Subcutaneous adipose tissue (tissue), 4 donors: ENCODE results near the gene GIPC2. TPM values are rescaled to one million over a fixed set of nuclear protein-coding genes. Genes with fewer than 3 reads are reported as not detected.

Experiments
- total RNA-seq, 4 donors: library from RNA; depleted of rRNA; stranded (reverse); fragments of >200 nt; gene quantifications; one replicate each; pipeline ENCODE4 v1.1.0, GENCODE V29; 2016
- TF ChIP-seq, protein P1 (sequence below): fragments of 450-650 bp; IDR thresholded peaks from one replicate; pipeline ENCODE4 v1.5.1; 2016; ENCODE audit warnings: low read depth, mild to moderate bottlenecking, control low read depth, antibody characterized with exemption, moderate library complexity

GIPC2 gene
- total RNA-seq, 4 donors from 2014 or later, result 1.7 to 9.4 (median 3.8) TPM

GRCh38 chr1:78114034-78114956, 68.5 kb downstream of the GIPC2 start:
- TF ChIP-seq, protein P1, sequence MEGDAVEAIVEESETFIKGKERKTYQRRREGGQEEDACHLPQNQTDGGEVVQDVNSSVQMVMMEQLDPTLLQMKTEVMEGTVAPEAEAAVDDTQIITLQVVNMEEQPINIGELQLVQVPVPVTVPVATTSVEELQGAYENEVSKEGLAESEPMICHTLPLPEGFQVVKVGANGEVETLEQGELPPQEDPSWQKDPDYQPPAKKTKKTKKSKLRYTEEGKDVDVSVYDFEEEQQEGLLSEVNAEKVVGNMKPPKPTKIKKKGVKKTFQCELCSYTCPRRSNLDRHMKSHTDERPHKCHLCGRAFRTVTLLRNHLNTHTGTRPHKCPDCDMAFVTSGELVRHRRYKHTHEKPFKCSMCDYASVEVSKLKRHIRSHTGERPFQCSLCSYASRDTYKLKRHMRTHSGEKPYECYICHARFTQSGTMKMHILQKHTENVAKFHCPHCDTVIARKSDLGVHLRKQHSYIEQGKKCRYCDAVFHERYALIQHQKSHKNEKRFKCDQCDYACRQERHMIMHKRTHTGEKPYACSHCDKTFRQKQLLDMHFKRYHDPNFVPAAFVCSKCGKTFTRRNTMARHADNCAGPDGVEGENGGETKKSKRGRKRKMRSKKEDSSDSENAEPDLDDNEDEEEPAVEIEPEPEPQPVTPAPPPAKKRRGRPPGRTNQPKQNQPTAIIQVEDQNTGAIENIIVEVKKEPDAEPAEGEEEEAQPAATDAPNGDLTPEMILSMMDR, result no peak

DNA sequence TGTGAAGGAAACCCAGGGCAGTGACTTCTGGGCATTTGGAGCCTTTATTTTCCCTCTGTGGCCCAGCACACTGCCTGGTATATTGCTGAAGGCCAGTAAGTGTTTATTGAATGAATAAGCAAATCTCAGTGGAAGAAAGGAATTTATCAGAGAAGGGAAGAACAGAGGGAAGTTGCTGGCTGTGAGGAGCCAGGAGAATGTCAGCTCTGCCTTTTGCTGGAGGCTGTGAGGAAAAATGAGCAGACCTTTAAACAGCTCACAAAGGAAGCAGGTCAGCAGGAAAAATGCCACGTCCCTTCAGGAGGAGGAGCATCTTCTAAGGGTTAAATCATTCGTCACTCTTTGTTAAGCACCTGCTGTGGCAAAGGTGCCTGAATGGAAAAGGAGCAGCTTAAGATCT, 75.9 kb downstream of the GIPC2 start:
- TF ChIP-seq, protein P1, result no peak

- TF ChIP-seq, protein P1, result no peak
These were observed 76.6 kb downstream of the GIPC2 start for GRCh38 chr1:78122389-78122788.

DNA sequence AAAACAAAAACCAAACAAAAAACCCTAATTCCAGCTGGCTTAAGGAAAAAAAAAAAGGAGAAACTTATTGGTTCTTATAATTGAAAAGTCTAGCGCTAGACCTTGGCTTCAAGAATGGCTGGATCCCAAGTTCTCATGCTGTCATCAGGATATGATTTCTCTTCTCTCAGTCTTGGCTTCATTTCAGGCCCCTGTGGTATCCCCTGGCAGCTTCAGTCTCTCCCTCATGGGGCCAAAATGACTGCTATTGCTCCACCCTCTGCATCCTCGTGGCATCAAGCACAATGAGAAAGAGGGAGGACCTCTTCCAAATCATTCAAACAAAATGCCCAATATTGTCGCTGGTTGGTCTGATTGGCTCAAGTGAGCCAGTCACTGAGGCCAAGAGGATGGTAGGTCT, 80.7 kb downstream of the GIPC2 start:
- TF ChIP-seq, protein P1, result no peak

DNA sequence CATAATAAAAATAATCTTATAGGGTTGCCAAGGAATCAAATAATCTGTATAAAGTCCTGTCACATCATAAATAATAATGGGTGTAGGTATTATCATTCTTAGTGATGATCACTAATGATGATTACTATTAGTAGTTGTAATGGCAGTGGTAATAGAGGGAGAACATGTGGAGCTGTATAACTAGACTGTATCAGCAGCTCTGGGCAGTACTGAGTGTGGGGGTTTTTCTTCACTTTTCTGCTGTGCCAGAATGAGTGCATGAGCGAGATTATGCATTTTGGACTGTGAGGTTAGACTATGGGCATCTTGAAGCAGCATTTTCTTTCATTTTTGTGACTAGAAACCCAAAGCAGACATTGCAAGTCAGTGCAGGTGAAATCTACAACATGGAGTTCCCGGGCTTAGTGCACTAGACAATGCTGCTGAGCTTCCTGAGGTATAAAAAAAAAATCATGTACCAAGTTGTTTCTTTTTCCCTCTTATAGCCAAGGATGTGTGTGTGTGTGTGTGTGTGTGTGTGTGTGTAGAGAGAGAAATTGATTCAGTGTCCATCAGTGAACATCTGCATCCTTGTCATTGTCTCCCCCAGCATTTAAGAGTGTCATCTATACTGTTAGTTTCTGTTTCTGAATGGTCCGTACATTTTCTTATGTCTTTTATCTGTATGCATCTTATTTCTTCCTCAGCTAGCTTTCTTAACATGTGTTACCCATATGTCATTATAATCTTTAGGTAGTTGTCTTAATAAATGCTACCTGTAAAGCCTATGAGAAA, 86.6 kb downstream of the GIPC2 start:
- TF ChIP-seq, protein P1, result no peak

DNA sequence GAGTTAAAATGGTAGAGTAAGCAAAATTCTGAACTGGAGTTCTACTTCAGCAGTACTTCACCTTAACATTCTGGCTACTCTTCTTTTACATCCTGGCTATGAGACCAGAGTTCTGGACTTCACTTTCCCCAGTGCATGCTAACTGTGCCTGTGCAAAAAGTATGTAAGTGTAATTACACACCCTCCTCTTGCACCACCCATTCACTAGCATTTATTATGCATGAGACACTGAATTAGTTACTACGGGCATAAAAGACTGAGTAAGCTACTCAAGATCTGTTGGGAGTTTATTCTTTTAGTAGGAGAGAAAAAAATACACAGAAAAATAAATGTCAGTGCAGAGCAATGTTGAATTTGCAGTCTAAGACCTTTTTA, 87.2 kb downstream of the GIPC2 start:
- TF ChIP-seq, protein P1, result no peak

- TF ChIP-seq, protein P1, result no peak
These were observed 90.9 kb downstream of the GIPC2 start for GRCh38 chr1:78136680-78137079.
